Measurements from ENCODE around the gene CREB3L4.

- TF ChIP-seq PAX5 (IDR thresholded peaks at IDR 0.05; ENCODE audit: insufficient read depth, low read length, severe bottlenecking) (no peak), SPI1 (IDR thresholded peaks at IDR 0.05; ENCODE audit: low read depth, low read length) (no peak), POLR2AphosphoS5 (IDR thresholded peaks at IDR 0.05; ENCODE audit: low read depth, low read length) (no peak; the same call in 1 of the 2 replicates), POLR2A (IDR thresholded peaks at IDR 0.05; ENCODE audit: low read depth, low read length) (no peak), TAF1 (IDR thresholded peaks at IDR 0.05; ENCODE audit: low read depth, low read length) (no peak), POU2F2 (IDR thresholded peaks at IDR 0.05; ENCODE audit: low read depth, low read length) (no peak)
Observed at GRCh38 chr1:153941826-153942725, 25.6 kb upstream of the CREB3L4 start.

Data from GM12891 (cell line).